Testis (tissue), 2 donors: ENCODE measurements around the gene DNMT3L.

Source experiments
- POLR2A ChIP-seq: fragments of 450-650 bp; IDR thresholded peaks from one replicate; pipeline ENCODE4 v1.6.1; 2017; ENCODE audit warnings: antibody characterized with exemption, mild to moderate bottlenecking, moderate library complexity
- TF ChIP-seq, protein P1 (sequence below), 3 experiments: fragments of 450-650 bp in 2 of 3; fragments of 200-600 bp in 1 of 3; sonication (generic) in 1 of 3; IDR thresholded peaks; one replicate each; pipeline ENCODE4 v1.5.1; 2016 to 2019; ENCODE audit warnings: antibody characterized with exemption in 3 of 3, mild to moderate bottlenecking in 2 of 3, moderate library complexity in 1 of 3

- TF ChIP-seq POLR2A = no peak
- TF ChIP-seq, protein P1, sequence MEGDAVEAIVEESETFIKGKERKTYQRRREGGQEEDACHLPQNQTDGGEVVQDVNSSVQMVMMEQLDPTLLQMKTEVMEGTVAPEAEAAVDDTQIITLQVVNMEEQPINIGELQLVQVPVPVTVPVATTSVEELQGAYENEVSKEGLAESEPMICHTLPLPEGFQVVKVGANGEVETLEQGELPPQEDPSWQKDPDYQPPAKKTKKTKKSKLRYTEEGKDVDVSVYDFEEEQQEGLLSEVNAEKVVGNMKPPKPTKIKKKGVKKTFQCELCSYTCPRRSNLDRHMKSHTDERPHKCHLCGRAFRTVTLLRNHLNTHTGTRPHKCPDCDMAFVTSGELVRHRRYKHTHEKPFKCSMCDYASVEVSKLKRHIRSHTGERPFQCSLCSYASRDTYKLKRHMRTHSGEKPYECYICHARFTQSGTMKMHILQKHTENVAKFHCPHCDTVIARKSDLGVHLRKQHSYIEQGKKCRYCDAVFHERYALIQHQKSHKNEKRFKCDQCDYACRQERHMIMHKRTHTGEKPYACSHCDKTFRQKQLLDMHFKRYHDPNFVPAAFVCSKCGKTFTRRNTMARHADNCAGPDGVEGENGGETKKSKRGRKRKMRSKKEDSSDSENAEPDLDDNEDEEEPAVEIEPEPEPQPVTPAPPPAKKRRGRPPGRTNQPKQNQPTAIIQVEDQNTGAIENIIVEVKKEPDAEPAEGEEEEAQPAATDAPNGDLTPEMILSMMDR (IDR thresholded peaks at IDR 0.05) = no peak
Measured at GRCh38 chr21:44296916-44297315, 35.2 kb upstream of the DNMT3L start.
